PFSK-1 (cell line): Measurements from ENCODE around the gene CD44.

Source experiments
- POLR2AphosphoS5 ChIP-seq: IDR thresholded peaks from 2 replicates; pipeline ENCODE4 v1.6.1; 2012; ENCODE audit warnings: low read depth, mild to moderate bottlenecking, control low read depth, low read length, moderate library complexity
- TF ChIP-seq, protein P1 (sequence below), 2 experiments: IDR thresholded peaks; 2 replicates each; pipeline versions ENCODE4 v1.6.1 to v1.8.0; 2011 to 2012; ENCODE audit warnings: low read depth in 2 of 2, low read length in 2 of 2, control low read depth in 1 of 2, inconsistent platforms in 1 of 2, mild to moderate bottlenecking in 1 of 2, moderate library complexity in 1 of 2; ENCODE audit not compliant: insufficient read depth in 1 of 2

DNA sequence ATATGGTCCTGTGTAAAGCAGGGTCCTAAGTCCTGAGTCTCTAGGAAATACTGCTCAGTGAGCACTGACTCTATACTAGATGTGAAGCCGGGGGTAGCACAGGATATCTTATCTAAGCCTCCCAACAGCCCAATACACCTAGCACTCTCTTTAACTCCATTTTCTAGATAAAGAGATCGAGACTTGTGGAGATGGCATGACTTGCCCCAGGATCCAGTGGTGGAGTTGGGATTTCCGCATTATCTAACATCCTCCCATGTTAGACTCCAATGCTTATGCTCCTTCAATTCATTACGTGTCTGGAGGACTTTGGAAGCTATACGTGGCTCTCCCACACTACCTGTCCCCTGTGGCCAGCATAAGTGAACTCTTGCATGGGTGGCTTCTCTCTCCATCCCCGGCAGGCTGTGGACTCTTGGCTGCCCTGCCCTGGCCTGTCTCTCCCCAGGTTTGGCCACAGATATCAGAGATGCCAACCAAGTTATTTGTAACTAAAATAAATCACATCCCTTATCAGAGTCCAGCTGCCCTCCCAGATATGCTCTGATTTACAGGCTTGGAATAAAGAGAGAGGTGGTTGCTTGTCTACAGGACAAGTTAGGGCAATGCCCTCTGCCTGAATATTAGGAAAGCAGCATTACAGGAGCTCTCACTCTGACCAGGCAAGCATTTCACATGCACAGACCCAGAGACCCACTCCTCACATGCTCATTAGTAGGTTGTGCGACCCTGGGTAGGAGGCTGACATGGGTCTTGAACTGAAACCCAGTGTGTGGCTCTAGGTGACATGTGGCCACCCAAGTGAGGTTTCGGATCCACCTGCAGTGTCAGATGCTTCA, 4.5 kb downstream of the CD44 start:
- TF ChIP-seq, protein P1, sequence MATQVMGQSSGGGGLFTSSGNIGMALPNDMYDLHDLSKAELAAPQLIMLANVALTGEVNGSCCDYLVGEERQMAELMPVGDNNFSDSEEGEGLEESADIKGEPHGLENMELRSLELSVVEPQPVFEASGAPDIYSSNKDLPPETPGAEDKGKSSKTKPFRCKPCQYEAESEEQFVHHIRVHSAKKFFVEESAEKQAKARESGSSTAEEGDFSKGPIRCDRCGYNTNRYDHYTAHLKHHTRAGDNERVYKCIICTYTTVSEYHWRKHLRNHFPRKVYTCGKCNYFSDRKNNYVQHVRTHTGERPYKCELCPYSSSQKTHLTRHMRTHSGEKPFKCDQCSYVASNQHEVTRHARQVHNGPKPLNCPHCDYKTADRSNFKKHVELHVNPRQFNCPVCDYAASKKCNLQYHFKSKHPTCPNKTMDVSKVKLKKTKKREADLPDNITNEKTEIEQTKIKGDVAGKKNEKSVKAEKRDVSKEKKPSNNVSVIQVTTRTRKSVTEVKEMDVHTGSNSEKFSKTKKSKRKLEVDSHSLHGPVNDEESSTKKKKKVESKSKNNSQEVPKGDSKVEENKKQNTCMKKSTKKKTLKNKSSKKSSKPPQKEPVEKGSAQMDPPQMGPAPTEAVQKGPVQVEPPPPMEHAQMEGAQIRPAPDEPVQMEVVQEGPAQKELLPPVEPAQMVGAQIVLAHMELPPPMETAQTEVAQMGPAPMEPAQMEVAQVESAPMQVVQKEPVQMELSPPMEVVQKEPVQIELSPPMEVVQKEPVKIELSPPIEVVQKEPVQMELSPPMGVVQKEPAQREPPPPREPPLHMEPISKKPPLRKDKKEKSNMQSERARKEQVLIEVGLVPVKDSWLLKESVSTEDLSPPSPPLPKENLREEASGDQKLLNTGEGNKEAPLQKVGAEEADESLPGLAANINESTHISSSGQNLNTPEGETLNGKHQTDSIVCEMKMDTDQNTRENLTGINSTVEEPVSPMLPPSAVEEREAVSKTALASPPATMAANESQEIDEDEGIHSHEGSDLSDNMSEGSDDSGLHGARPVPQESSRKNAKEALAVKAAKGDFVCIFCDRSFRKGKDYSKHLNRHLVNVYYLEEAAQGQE (IDR thresholded peaks at IDR 0.05; ENCODE audit: insufficient read depth in 1 of 2, low read depth in 2 of 2, low read length in 2 of 2): no peak
- TF ChIP-seq POLR2AphosphoS5: no peak
